ENCODE data around the gene MRPS18A.

DNA sequence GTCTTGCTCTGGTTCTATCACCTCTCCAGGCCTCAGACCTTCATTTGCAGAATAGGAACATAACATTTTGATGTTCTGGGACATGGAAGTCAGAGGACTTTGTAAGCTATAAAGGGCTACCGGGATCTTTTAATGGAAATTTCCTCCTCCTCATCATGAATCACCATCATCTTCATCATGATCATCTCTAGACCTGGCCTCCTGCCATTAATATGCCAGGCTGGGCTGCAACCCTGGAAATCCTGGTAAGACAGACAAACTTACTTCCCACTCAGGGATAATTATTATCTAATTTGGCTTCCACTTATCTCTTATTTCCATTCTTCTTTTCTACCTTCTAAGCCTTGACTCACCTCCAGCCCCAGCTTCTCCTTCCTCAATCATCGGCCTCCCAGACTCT, 41.0 kb upstream of the MRPS18A start:
- TF ChIP-seq, protein P1, sequence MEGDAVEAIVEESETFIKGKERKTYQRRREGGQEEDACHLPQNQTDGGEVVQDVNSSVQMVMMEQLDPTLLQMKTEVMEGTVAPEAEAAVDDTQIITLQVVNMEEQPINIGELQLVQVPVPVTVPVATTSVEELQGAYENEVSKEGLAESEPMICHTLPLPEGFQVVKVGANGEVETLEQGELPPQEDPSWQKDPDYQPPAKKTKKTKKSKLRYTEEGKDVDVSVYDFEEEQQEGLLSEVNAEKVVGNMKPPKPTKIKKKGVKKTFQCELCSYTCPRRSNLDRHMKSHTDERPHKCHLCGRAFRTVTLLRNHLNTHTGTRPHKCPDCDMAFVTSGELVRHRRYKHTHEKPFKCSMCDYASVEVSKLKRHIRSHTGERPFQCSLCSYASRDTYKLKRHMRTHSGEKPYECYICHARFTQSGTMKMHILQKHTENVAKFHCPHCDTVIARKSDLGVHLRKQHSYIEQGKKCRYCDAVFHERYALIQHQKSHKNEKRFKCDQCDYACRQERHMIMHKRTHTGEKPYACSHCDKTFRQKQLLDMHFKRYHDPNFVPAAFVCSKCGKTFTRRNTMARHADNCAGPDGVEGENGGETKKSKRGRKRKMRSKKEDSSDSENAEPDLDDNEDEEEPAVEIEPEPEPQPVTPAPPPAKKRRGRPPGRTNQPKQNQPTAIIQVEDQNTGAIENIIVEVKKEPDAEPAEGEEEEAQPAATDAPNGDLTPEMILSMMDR (IDR thresholded peaks at IDR 0.05) = no peak
- no peak for TF ChIP-seq POLR2A (IDR thresholded peaks at IDR 0.05)

All from tibial nerve (tissue), 3 donors.